LoVo (cell line): ENCODE data around the gene GOLGA6L10.
"Not testable (repeated sequence)": the region's sequence is repeated elsewhere in the genome, so short reads cannot be mapped to it uniquely, and the experiment has no call there.

Experiments used
- DNase-seq: peaks from one replicate; pipeline ENCODE4 v3.0.0-alpha.2; 2016; ENCODE audit warnings: low spot score

The GOLGA6L10 gene

DNA sequence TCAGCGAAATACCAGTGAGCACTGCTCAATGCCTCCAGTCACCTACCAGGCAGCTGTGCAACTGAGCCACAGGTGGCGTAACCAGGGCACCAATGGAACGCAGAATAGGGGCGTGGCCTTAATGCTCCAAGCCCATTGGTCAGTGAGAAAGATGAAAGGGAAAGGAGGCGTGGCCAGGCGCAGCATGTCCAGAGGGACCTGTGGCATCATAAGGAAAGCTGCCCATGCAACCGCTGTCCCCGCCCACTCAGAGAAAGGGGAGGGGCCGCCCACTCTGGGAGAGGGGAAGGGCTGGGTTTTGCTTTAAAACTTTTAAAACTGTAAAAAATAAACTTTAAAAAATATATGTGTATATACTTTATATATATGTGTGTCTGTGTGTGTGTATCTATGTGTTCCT lies at the start of gene GOLGA6L10:
Gene GOLGA6L10 (minus strand): TSS at position 101 of the 400 bp plus-strand sequence. CDS start 100 bp downstream, at position 1.
- not testable (repeated sequence) for DNase-seq

GRCh38 chr15:82398785-82399184 lies 49.5 kb upstream of the GOLGA6L10 start:
- no peak for DNase-seq

- DNase-seq: no peak
These were observed 48.5 kb upstream of the GOLGA6L10 start for GRCh38 chr15:82397817-82398216.

GRCh38 chr15:82395788-82396187 lies 46.5 kb upstream of the GOLGA6L10 start:
- DNase-seq: not testable (repeated sequence)

GRCh38 chr15:82393671-82394070 lies 44.4 kb upstream of the GOLGA6L10 start:
- no peak for DNase-seq

GRCh38 chr15:82392077-82392476 lies 42.8 kb upstream of the GOLGA6L10 start:
- DNase-seq: not testable (repeated sequence)

- not testable (repeated sequence) for DNase-seq
These were observed 40.9 kb upstream of the GOLGA6L10 start for GRCh38 chr15:82390152-82390551.

- DNase-seq: not testable (repeated sequence)
These were observed 37.9 kb upstream of the GOLGA6L10 start for GRCh38 chr15:82387209-82387608.

- DNase-seq: not testable (repeated sequence)
These were observed 32.2 kb upstream of the GOLGA6L10 start for GRCh38 chr15:82381330-82381955.

DNA sequence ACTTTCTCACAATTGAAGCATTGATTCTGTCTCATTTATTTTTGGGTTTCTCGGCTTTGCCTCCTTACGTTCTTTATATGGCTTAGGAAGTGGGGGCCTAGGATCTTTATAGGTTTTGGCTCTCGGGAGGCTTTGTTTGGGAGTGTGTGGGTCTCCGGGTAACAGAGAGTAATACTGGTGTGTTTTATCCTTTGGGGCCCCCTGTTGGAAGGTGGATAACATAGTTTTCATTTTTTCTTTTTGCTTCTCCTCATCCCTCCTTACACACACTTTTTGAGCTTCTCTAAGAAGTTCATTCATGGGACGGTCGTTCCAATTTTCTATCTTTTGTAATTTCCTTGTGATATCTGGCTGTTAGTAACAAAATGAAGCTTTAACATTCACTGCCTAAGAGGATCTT lies 30.3 kb upstream of the GOLGA6L10 start:
- not testable (repeated sequence) for DNase-seq

DNA sequence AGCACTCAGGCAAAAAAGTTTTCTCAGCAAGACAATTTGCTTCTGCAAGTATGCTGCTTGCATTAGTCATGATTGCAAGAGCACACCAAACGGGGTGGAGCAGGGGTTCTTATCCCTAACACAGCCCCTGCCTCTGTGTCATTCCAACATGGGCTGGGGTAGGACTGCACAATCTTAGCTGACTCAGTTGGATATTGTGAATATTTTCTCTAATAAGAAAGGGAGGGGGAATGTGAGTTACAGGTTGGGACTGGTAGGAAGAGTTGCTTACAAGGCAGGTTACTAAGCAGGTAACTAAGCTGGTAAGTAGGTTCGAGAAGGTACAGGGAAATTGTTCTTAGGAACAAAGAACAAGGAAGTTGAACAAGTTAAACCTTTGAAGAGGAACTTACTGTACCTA lies 24.4 kb upstream of the GOLGA6L10 start:
- DNase-seq: not testable (repeated sequence)

DNA sequence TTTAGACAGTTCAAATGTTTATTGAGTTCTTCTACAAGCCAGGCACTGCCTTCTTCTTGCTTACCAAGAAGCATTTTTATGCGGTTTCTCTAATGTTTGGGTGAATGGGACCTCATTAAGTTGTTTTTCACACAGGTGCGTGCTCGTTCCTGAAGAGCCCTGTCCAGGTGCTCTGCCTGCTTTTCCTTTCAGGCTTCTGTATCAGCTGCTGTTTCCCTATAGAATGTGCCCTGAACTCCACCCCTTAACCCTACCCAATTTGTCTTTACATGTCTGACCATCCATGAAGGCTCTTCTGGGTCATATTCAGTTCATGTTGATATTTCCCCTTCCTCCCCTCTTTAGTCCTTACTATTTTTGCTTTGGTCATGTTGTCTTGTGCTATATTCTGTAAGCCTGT lies 22.4 kb upstream of the GOLGA6L10 start:
- no peak for DNase-seq

DNA sequence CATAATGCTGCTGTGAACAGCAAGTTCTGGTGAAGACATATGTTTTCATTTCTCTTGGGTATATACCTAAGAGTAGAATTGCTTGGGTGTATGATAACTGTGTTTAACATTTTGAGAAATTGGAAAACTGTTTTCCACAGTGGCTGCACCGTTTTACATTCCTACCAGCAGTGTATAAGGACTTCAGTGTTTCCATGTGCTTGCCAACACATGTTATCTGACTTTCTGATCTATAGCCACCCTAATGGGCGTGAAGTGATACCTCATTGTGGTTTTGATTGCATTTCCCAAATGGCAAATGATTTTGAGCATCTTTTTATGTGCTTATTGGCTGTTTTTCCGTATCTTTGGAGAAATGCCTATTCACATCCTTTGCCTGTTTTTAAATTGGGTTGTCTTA lies 18.5 kb upstream of the GOLGA6L10 start:
- not testable (repeated sequence) for DNase-seq

DNA sequence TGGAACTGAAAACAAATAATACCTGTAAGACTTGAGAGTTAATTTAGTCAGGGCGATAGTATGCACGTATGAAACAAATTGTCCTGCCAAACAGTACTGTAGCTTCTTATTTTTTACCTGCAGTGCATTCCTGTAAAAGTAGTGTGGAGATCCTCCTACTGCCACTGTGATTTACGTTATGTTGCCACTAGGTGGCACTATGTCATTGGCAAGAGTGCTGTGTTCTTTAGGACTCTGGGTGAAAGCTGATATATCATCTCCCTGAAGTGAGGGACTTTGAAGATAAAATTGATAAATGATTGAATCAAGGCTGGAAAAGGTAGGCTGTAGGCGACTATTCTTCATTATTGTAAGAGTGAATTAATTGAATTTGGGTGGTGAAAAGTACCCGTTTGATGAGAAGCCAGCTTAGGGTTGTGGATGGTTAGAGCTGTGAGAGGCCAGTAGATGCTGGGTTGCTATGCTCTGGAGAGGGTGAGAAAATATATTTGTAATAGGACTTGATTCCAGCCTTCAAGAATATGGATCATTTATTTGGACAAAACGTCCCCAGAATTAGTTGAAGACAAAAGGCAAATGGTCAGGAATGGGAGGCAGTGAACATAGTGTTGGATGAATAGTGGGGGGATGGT lies 16.5 kb upstream of the GOLGA6L10 start:
- not testable (repeated sequence) for DNase-seq

- DNase-seq: not testable (repeated sequence)
These were observed 15.3 kb upstream of the GOLGA6L10 start for GRCh38 chr15:82364548-82364947.

- not testable (repeated sequence) for DNase-seq
These were observed 13.5 kb upstream of the GOLGA6L10 start for GRCh38 chr15:82362790-82363189.

DNA sequence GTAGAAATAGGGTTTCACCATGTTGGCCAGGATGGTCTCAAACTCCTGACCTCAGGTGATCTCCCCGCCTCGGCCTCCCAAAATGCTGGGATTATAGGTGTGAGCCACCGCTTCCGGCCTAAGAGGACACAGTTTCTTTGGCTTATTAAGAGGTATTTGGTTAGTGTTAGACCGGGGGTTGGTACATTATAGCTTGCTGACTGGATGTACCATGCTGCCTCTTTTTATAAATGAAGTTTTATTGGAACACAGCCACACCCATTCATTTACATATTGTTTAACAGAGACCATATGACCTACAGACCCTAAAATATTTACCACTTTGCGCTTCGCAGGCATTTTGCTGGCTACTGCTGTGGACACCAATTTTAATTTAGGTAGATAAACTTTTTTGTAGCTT lies 11.3 kb upstream of the GOLGA6L10 start:
- DNase-seq: not testable (repeated sequence)

GRCh38 chr15:82355055-82355454 lies 5.8 kb upstream of the GOLGA6L10 start:
- DNase-seq: not testable (repeated sequence)

DNA sequence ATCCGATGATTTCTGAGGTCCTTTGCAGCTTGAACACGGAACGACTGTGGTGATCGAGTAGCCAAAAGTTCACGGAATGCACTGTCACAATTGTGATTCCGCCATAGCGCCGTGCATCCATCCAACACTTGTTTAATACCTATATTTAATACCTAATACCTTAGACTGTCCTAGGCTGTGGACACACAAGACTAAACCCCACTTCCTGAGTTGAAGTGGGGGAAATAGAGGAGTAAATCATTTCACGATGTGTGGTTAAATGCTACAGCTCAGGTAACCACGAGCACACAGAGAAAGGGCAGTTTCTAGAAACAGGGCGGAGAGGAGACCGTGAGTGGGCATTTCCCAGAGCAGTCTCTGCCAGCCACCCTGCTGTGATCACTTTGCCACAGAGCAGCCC lies 5.3 kb upstream of the GOLGA6L10 start:
- DNase-seq: not testable (repeated sequence)

DNA sequence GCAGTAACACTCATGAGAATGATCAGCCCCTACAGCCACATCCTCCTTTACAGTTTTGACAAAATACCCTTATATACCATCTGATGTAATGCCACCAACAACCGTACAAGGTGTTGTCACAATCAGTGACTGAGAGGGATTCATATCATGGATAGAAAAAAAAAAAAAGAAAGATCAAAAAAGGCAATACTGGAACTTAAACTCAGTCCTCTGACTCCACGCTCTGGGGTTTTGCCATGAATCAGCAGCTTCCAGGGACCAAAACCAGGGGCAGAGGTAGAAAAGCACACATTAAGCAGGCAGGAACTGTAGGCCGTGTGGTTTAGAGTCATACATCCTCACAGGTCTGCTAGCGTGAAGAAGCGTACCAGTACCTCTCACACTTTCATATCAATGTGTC lies 1.6 kb downstream of the GOLGA6L10 start:
- DNase-seq: not testable (repeated sequence)

GRCh38 chr15:82345176-82345575 lies 4.1 kb downstream of the GOLGA6L10 start:
- not testable (repeated sequence) for DNase-seq

GRCh38 chr15:82344421-82344820 lies 4.9 kb downstream of the GOLGA6L10 start:
- not testable (repeated sequence) for DNase-seq

DNA sequence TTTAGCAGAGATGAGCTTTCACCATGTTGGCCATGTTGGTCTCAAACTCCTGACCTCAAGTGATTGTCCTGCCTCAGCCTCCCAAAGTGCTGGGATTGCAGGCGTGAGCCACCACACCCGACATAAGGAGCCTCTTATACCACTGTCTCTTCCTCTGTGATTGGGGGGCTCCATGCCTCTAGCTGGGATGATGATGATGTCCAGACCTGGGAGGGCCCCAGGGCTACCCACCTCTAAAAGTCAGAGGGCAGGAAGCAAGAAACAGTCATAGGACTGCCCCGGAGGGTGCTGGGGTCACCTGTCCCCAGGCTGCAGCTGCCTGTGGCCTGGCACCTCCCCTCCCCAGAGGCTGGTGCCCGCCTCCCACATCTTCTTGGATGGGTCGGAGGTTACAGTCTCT lies 5.4 kb downstream of the GOLGA6L10 start:
- DNase-seq: not testable (repeated sequence)
